Thyroid gland (tissue), 4 donors: Measurements from ENCODE around the gene ZFYVE1. TPM values are rescaled to one million over a fixed set of nuclear protein-coding genes. Genes with fewer than 3 reads are reported as not detected.

Experiments used
- DNase-seq, 2 donors: peaks; one replicate each; pipeline ENCODE4 v3.0.0-alpha.2; 2019
- H3K27ac ChIP-seq, 3 donors: fragments of 200-600 bp; sonication (generic); 1 replicate in 2 of 3; 2 replicates in 1 of 3; pipeline ENCODE4 v1.5.1; 2016 to 2019; ENCODE audit warnings: mild to moderate bottlenecking in 1 of 3, moderate library complexity in 1 of 3
- H3K27me3 ChIP-seq: fragments of 200-600 bp; sonication (generic); one replicate; pipeline ENCODE4 v1.5.1; 2019
- H3K36me3 ChIP-seq, 2 donors: fragments of 200-600 bp; sonication (generic); one replicate each; pipeline ENCODE4 v1.5.1; 2016 to 2019
- H3K4me1 ChIP-seq, 2 donors: fragments of 200-600 bp; sonication (generic); one replicate each; pipeline ENCODE4 v1.5.1; 2017 to 2019
- H3K4me3 ChIP-seq, 3 donors: fragments of 200-600 bp; sonication (generic); replicated peaks in 1 of 3; 1 replicate in 2 of 3; 2 replicates in 1 of 3; pipeline ENCODE4 v1.5.1; 2016; ENCODE audit warnings: mild to moderate bottlenecking in 1 of 3
- H3K9me3 ChIP-seq: fragments of 200-600 bp; sonication (generic); one replicate; pipeline ENCODE4 v1.5.1; 2017
- POLR2A ChIP-seq, 2 donors: fragments of 450-650 bp; IDR thresholded peaks; one replicate each; pipeline ENCODE4 v1.6.1; 2017; ENCODE audit warnings: antibody characterized with exemption in 2 of 2, mild to moderate bottlenecking in 2 of 2, moderate library complexity in 1 of 2
- WGBS, 2 donors: methylation state at CpG; one replicate each; pipeline ENCODE4 v1.1.5; 2017; 5-methylcytosine and 5-hydroxymethylcytosine counted together
- intact Hi-C: fragments of 100-400 bp; cut with DNase I; formaldehyde crosslinking; loops from one replicate; pipeline ENCODE4 v1.15.1; 2023
- total RNA-seq, 4 donors: library from RNA; depleted of rRNA; stranded (reverse); fragments of >200 nt; gene quantifications; one replicate each; pipeline ENCODE4 v1.2.3, GENCODE V29; 2016
- TF ChIP-seq, protein P1 (sequence below), 6 experiments: fragments of 200-600 bp in 3 of 6; fragments of 450-650 bp in 3 of 6; sonication (generic) in 3 of 6; IDR thresholded peaks; one replicate each; pipeline ENCODE4 v1.5.1; 2016 to 2019; ENCODE audit warnings: antibody characterized with exemption in 6 of 6, mild to moderate bottlenecking in 2 of 6, inconsistent platforms in 1 of 6, moderate library complexity in 1 of 6

Gene ZFYVE1
- total RNA-seq, 4 donors from 2014 or later, result 21.9 to 29.2 (median 27.1) TPM

DNA sequence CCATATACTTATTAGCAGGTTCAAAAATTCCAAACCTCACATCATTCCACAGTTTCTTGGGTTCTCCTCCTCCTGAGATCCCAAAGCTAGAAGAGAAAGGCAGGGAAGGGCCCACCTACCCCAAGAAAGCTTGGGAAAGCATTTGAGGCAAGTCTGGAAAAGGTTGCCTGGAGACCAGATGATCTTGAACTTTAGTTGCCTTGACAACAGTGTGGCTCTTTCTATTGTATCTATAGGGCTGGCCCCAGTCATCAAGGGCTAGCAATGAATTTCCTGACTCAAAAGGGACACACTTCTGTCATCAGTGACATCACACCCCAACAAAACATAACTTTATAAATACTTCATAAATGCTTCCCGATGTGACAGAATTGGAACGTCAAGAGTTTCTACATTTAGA, 40.0 kb downstream of the ZFYVE1 start:
- H3K9me3 ChIP-seq, result no peaks in the 10 kb centered on the region
- no peak overlapping the region for H3K4me3 ChIP-seq
- no peak for DNase-seq
- H3K4me1 ChIP-seq, result no peaks in the 10 kb centered on the region
- TF ChIP-seq, protein P1, sequence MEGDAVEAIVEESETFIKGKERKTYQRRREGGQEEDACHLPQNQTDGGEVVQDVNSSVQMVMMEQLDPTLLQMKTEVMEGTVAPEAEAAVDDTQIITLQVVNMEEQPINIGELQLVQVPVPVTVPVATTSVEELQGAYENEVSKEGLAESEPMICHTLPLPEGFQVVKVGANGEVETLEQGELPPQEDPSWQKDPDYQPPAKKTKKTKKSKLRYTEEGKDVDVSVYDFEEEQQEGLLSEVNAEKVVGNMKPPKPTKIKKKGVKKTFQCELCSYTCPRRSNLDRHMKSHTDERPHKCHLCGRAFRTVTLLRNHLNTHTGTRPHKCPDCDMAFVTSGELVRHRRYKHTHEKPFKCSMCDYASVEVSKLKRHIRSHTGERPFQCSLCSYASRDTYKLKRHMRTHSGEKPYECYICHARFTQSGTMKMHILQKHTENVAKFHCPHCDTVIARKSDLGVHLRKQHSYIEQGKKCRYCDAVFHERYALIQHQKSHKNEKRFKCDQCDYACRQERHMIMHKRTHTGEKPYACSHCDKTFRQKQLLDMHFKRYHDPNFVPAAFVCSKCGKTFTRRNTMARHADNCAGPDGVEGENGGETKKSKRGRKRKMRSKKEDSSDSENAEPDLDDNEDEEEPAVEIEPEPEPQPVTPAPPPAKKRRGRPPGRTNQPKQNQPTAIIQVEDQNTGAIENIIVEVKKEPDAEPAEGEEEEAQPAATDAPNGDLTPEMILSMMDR (IDR thresholded peaks at IDR 0.05), result no peak
- TF ChIP-seq POLR2A (IDR thresholded peaks at IDR 0.05), result no peak
- H3K27me3 ChIP-seq, result no peaks in the 10 kb centered on the region
- WGBS, 2 donors, result 88% methylated on average over 2 of the region's 2 CpGs
- intact Hi-C loops, result no loop called here
- H3K36me3 ChIP-seq, result peaks cover 6% of the 10 kb centered on the region in 2 donors
- no peak overlapping the region for H3K27ac ChIP-seq

DNA sequence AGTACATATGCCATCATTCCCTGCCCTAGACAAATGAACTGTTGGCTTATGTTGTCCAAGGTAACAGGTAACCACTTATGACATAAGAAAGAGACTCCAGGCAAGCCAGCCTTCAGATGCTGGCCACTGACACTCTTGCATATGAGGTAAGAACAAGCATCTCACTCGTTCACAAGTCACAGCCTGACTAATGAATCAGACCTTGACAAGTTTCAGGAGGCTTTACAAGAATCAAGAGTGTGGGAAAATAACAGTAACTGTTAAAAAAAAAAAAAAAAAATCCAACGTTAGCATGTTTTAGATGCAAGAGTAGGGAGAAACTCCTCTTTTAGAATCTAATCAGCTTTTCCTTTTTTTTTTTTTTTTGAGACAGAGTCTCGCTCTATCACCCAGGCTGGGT, 40.7 kb downstream of the ZFYVE1 start:
- TF ChIP-seq, protein P1 (IDR thresholded peaks at IDR 0.05), result no peak
- TF ChIP-seq POLR2A (IDR thresholded peaks at IDR 0.05), result no peak
- no peaks in the 10 kb centered on the region for H3K27me3 ChIP-seq
- no peaks in the 10 kb centered on the region for H3K9me3 ChIP-seq
- intact Hi-C loops, result no loop called here
- peaks cover 3 to 4% of the 10 kb centered on the region in 2 donors for H3K36me3 ChIP-seq
- H3K4me3 ChIP-seq, result no peak overlapping the region
- 83 to 85% methylated on average over 3 of the region's 3 CpGs for WGBS, 2 donors
- H3K4me1 ChIP-seq, result no peaks in the 10 kb centered on the region
- DNase-seq, result no peak
- H3K27ac ChIP-seq, result no peak overlapping the region

DNA sequence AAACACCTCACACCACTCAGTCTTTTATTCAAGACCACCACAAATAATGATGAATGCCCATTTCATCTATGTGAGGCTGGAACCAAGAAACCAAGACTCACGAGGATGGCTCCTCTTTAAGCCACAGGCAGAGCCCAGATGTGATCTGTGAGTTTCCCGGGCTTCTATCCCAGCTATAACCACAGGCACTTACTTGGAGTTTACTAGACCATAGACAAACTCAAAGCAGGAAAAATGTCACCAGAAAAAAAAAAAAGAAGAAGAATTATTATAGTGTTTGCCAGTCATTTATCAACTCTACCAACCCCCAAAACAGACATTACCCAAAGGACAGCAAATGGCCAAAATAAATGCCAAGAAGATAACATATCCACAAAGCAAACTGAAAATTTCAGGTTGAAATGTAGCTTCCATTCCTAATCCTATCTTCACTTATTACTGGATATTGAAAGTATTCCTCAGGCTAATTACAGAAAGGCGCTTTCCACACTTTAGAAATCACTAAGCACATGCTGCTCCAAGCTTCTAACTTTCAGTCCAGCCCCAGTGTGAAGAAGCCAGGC, 44.7 kb downstream of the ZFYVE1 start:
- no peak for DNase-seq
- intact Hi-C loops, result no loop called here
- TF ChIP-seq, protein P1 (IDR thresholded peaks at IDR 0.05), result no peak
- TF ChIP-seq POLR2A (IDR thresholded peaks at IDR 0.05), result no peak
- H3K4me1 ChIP-seq, result no peaks in the 10 kb centered on the region
- no peak overlapping the region for H3K4me3 ChIP-seq
- no peak overlapping the region for H3K27ac ChIP-seq
- WGBS, 2 donors, result 73 to 79% methylated on average over 3 of the region's 3 CpGs
- H3K36me3 ChIP-seq, result peaks cover 12 to 24% of the 10 kb centered on the region in 2 donors
- no peaks in the 10 kb centered on the region for H3K9me3 ChIP-seq
- H3K27me3 ChIP-seq, result no peaks in the 10 kb centered on the region

DNA sequence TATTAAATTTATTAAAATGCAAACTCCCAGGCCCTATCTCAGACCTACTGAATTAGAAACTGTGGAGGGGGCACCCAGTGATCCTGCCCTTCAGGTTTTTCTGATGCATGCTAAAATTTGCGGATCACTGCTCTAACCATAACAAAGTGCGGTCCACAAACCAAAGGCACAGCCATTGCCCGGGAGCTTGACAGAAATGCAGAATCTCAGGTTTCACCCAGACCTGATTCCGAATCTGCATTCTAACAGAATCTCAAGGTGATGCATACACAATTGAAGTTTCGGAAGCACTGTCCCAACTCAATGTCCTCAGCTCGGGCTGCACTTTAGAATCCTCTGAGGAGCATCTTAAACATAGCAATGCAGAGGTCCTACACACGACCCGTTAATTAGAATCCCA, 46.0 kb downstream of the ZFYVE1 start:
- intact Hi-C loops, result no loop called here
- 89 to 94% methylated on average over 8 of the region's 8 CpGs for WGBS, 2 donors
- Histone ChIP-seq H3K4me3 (no peak overlapping the region), H3K27me3 (no peaks in the 10 kb centered on the region), H3K27ac (no peak overlapping the region), H3K4me1 (no peaks in the 10 kb centered on the region), H3K9me3 (no peaks in the 10 kb centered on the region), H3K36me3 (peaks cover 24 to 28% of the 10 kb centered on the region in 2 donors)
- no peak for TF ChIP-seq POLR2A (IDR thresholded peaks at IDR 0.05)
- TF ChIP-seq, protein P1 (IDR thresholded peaks at IDR 0.05), result no peak
- DNase-seq, result no peak

DNA sequence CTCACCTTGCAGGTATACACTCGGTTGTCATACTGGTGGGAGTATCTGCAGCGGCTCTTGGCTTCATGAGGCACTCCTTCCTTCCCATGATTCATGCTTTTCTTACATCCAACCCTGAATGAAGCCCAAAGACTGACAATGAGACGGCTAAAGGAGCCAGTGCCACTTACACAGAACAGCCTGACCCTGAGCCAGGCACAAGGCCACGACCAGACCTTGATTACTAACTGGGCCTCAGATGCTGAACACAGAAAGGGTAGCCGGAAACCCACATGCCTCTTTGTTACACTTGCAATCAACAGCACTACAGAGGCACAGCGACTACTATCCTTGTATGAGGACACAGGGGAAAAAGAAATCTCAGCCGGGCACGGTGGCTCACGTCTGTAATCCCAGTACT, 48.0 kb downstream of the ZFYVE1 start:
- intact Hi-C loops, result no loop called here
- 93 to 97% methylated on average over 9 of the region's 9 CpGs for WGBS, 2 donors
- Histone ChIP-seq H3K36me3 (peaks cover 42 to 48% of the 10 kb centered on the region in 2 donors), H3K9me3 (no peaks in the 10 kb centered on the region), H3K27me3 (no peaks in the 10 kb centered on the region), H3K4me1 (no peaks in the 10 kb centered on the region), H3K27ac (no peak overlapping the region), H3K4me3 (no peak overlapping the region)
- TF ChIP-seq POLR2A (IDR thresholded peaks at IDR 0.05), result no peak
- TF ChIP-seq, protein P1 (IDR thresholded peaks at IDR 0.05), result no peak
- DNase-seq, result no peak
